NCI-H2029 treated with DMSO at 0.1 percent for 48 hours (cell line): ENCODE data around the gene CFAP100.

Source experiments
- DNase-seq: peaks from one replicate; lab custom pipeline; 2025; lab: John Stamatoyannopoulos, UW

Gene CFAP100

DNA sequence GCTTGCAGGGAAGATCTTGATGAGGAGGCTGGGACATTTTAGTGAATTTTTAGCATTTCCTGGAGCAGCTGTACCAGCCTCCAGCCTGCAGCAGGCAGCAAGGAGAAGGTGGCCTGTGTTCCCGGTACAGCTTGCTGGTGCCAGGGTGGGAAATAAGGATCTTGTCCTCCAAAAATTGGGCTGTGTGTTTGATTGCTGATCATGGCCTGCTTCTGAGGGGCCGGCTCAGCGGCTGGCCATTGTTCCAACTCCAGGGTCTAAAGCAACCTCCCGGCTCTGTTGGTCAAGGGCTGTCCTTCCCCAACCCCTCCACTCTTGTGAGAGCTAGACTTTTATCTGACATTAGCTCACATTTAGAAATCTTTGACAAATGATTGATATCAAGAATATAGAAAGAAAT is 5.0 kb downstream of the CFAP100 start:
- no peak for DNase-seq

- no peak for DNase-seq
Observed at GRCh38 chr3:126401611-126402160, 7.0 kb downstream of the CFAP100 start.

- DNase-seq = no peak
Observed at GRCh38 chr3:126402178-126402577, 7.5 kb downstream of the CFAP100 start.

DNA sequence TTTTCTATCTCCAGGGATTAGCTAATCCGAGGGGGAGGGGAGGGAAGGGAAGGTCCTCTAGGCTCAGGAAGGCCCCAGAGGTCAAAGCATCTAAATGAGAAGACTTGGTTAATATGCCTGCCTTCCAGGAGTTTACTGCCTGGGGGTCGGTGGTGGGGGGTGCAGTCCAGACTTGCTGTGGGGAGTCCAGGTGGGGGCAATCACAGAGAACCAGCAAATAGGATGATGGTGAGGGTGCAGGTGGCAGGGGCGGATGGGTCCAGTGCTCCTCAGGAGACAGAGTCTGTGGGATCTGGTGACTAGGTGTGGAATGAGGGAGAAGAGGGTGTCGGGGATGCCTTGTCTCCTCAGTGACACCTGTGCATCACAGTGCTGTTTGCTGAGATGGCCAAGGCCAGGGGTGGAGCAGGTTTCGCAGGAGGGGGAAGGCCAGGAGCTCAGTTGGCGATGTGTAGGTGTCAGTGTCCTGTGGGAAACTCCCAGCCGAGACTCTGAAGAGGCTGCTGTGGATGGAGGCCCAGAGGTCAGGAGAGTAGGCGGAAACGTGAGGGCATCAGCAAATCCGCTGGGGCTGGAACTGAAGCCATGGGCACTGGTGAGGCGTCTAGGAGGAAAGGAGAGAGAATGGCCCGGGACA is 8.1 kb downstream of the CFAP100 start:
- DNase-seq = no peak

DNA sequence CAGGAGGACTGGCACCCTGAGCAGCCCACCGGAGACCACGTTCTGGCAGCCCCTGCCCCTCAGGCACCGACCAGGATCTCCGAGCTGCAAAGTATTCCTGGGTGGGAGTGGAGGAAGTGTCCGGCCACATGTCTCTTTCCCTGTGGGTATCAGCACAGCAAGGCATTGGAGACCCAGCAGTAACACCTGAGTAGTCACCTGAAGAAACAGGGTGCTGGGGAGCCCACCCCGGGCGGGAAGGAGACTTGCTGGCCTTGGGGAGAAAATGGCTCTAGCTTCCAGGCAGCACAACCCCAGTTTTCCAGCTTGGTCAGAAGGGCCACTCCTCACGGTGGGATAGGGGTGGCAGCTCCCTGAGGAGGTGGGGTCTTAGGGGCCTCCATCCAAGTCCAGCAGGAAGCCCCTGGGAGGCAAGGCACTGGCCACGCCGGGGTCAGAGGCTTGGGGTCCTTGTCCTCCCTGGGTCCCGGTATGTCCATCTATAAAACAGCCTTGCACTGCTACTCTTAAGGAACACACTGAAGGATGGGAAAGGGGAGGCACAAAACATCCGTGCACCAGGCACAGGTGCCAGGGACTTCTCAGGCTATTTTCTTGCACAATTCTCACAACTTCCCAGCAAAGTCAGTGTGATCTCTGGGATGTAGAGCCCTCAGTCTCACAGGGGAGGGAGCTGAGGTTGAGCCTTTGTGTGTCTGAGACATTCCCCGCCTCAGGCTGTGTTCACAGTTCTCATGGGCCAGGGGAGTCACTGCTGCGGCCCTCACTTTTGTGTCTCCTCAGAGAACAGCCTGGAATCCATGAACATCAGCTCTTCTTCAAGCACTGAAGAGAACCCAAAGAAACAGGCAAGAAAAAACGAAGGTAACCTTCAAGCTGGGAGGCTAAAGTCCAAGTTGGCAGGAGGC is 11.9 kb downstream of the CFAP100 start:
- no peak for DNase-seq

GRCh38 chr3:126407412-126408044 is 12.8 kb downstream of the CFAP100 start:
- DNase-seq = no peak

GRCh38 chr3:126408099-126408498 is 13.4 kb downstream of the CFAP100 start:
- DNase-seq = no peak

- no peak for DNase-seq
Observed at GRCh38 chr3:126412841-126413692, 18.4 kb downstream of the CFAP100 start.

DNA sequence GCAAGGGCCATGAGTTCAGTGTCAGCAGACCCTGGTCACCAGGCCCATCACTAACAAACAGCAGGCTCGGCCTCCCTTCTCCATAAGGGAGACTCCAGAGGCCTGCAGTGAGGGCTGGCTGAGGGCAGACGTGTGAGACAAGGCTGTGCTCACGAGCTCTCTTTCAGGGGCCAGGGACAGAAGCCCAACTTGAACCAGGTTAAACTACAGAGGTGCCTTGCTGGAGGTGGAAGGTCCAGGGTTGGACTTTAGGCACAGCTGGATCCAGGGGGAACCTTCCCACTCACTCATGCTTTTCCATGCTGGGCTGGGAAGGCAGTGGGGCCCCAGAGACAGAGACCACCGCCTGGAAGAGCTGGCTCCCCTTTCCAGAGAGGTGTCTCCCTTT is 19.0 kb downstream of the CFAP100 start:
- no peak for DNase-seq

- DNase-seq = no peak
Observed at GRCh38 chr3:126414406-126414805, 19.7 kb downstream of the CFAP100 start.

GRCh38 chr3:126414961-126415660 is 20.4 kb downstream of the CFAP100 start:
- DNase-seq = no peak

DNA sequence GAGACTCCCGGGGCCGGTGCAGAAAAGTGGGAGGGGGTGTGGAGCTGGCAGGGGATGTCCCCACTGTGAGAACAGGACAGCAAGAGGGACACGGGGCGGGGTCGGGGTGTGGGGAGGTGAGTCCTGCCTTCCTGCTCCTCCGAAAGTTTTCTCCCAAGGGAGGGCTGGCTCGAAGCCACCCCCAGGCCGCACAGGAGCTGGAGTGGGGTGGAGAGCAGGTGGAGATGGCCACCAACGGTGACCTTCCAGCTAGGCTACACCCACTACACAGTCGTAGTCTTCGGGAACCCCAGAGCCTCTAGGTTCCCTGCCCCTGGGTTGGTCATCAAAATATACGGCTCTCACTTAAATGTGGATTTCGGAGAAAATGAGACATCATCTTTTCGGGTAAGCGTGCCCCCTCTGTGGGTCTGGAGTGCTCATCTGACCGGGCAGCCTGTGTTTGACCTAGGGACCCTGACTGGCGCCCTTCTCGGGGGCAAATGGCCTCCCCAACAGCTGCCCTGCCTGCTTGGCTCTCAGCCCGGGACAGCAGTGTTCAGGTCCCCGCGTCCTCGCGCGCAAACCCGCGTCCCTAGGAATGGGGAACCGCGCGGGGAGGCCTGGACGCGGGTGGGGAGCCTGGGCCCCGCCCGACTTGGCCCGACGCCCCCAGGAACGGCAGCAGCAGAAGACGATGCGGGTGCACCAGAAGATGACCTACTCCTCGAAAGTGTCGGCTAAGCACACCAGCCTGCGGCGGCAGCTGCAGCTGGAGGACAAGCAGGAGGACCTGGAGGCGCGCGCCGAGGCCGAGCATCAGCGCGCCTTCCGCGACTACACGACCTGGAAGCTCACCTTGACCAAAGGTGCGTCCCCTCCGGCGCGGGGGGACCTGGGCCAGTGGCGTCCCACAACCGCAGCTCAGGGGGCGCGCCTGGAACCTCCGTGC is 21.2 kb downstream of the CFAP100 start:
- DNase-seq = no peak

GRCh38 chr3:126416943-126417342 is 22.2 kb downstream of the CFAP100 start:
- no peak for DNase-seq

GRCh38 chr3:126417515-126417914 is 22.8 kb downstream of the CFAP100 start:
- DNase-seq = no peak

GRCh38 chr3:126417981-126418530 is 23.3 kb downstream of the CFAP100 start:
- no peak for DNase-seq

DNA sequence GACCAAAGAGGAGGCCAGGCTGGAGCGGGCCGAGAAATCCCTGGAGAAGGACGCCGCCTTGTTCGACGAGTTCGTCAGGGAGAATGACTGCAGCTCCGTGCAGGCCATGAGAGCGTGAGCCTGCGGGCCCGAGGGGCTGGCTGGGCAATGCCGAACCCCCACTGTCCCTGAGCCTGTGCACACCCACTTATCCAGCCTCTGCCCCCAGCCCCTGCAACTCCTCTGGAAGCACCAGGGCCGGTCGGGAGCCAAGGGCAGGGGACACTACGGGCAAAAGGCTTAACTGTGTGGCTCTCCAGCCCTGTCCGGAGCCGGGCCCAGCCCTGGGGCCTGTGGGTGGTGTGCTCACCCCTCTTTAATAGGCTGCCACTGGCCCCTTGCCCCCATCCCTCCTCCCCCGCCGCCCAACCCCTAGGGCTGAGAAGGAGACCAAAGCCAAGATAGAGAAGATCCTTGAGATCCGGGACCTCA is 24.0 kb downstream of the CFAP100 start:
- no peak for DNase-seq

DNA sequence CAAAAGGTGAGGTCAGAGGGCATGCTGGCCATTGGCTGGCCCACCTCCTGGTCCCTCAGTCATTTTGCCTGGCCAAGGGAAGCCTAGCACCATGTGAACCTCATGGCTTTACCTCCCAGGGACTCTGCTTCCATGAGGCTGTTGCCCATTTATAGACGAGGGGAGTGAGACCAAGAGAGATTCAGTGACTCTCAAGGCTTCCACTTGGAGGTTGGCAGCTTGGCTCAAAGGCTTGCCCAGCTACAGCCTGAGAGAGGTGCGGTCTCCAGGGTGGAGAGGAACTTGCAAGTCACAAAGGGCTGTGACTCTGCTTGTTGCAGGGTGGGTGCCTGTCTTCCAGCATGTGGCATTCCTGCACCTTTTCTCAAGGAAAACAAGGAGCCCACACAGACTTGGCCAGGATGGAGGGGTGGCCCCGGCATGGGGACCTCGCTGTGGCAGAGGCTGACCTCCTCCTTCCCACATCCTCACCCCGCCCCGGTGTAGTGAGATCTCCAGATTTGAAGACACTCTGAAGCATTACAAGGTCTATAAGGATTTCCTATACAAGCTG is 24.5 kb downstream of the CFAP100 start:
- DNase-seq = no peak

- DNase-seq = no peak
Observed at GRCh38 chr3:126419886-126420786, 25.4 kb downstream of the CFAP100 start.
